Osteoblast (primary cell): Measurements from ENCODE around the gene APCDD1. TPM values are rescaled to one million over a fixed set of nuclear protein-coding genes. Genes with fewer than 3 reads are reported as not detected.
"Not testable (repeated sequence)": the region's sequence is repeated elsewhere in the genome, so short reads cannot be mapped to it uniquely, and the experiment has no call there.

ENCODE experiments used
- DNase-seq: peaks from one replicate; pipeline ENCODE4 v3.0.0; 2011; ENCODE audit warnings: low spot score, mixed read lengths; ENCODE audit not compliant: insufficient read length; ENCODE audit errors: missing footprints
- H2AFZ ChIP-seq: 2 replicates; pipeline ENCODE4 v1.6.0; 2011; ENCODE audit warnings: mild to moderate bottlenecking, low read length
- H3K27ac ChIP-seq: 2 replicates; pipeline ENCODE4 v1.5.1; 2011; ENCODE audit warnings: mild to moderate bottlenecking, low read depth, low read length, moderate library complexity
- H3K27me3 ChIP-seq: 2 replicates; pipeline ENCODE4 v1.6.0; 2012; ENCODE audit warnings: mild to moderate bottlenecking, control low read depth, inconsistent platforms, low read length, moderate library complexity; ENCODE audit not compliant: insufficient read depth
- H3K36me3 ChIP-seq: 2 replicates; pipeline ENCODE4 v1.5.1; 2011; ENCODE audit warnings: mild to moderate bottlenecking, low read length, control low read depth, moderate library complexity; ENCODE audit not compliant: insufficient read depth
- H3K4me1 ChIP-seq: 2 replicates; pipeline ENCODE4 v1.5.1; 2011; ENCODE audit warnings: mild to moderate bottlenecking, low read length, control low read depth, moderate library complexity; ENCODE audit not compliant: insufficient read depth
- H3K4me2 ChIP-seq: 2 replicates; pipeline ENCODE4 v1.6.0; 2011; ENCODE audit warnings: mild to moderate bottlenecking, low read length; ENCODE audit not compliant: insufficient read depth
- H3K4me3 ChIP-seq: fragments of 200-600 bp; sonication (generic); 3 replicates; pipeline ENCODE4 v1.5.1; 2012; ENCODE audit warnings: mild to moderate bottlenecking, low read length, inconsistent platforms; ENCODE audit not compliant: insufficient read depth
- H3K79me2 ChIP-seq: 2 replicates; pipeline ENCODE4 v1.6.0; 2012; ENCODE audit warnings: mild to moderate bottlenecking, low read length, control low read depth, inconsistent platforms; ENCODE audit not compliant: insufficient read depth
- H3K9me3 ChIP-seq: 2 replicates; pipeline ENCODE4 v1.5.1; 2011; ENCODE audit warnings: low read depth, low read length, control low read depth
- H4K20me1 ChIP-seq: 2 replicates; pipeline ENCODE4 v1.6.0; 2012; ENCODE audit warnings: mild to moderate bottlenecking, low read length, control low read depth; ENCODE audit not compliant: insufficient read depth
- CTCF ChIP-seq: IDR thresholded peaks from 2 replicates; pipeline ENCODE4 v1.5.1; 2011; ENCODE audit warnings: mild to moderate bottlenecking, low read depth, low read length, moderate library complexity; ENCODE audit errors: extremely low read depth
- total RNA-seq: library from RNA; depleted of rRNA; stranded (reverse); fragments of >200 nt; gene quantifications from 2 replicates; pipeline ENCODE4 v1.2.3, GENCODE V29; 2012

APCDD1 gene
- total RNA-seq, 1 donor: 3.3 TPM

- no peaks in the 10 kb centered on the region for H3K79me2 ChIP-seq
- DNase-seq: no peak
- no peaks in the 10 kb centered on the region for H4K20me1 ChIP-seq
- H3K27ac ChIP-seq: no peak overlapping the region
- no peaks in the 10 kb centered on the region for H3K36me3 ChIP-seq
- no peaks in the 10 kb centered on the region for H3K4me1 ChIP-seq
- peaks cover 3% of the 10 kb centered on the region for H3K9me3 ChIP-seq
- no peak for TF ChIP-seq CTCF
- H3K4me3 ChIP-seq: no peak overlapping the region
- H3K4me2 ChIP-seq: no peak overlapping the region
- no peak overlapping the region for H2AFZ ChIP-seq
- H3K27me3 ChIP-seq: peaks cover 9% of the 10 kb centered on the region
Observed at GRCh38 chr18:10504723-10505122, 50.3 kb downstream of the APCDD1 start.

DNA sequence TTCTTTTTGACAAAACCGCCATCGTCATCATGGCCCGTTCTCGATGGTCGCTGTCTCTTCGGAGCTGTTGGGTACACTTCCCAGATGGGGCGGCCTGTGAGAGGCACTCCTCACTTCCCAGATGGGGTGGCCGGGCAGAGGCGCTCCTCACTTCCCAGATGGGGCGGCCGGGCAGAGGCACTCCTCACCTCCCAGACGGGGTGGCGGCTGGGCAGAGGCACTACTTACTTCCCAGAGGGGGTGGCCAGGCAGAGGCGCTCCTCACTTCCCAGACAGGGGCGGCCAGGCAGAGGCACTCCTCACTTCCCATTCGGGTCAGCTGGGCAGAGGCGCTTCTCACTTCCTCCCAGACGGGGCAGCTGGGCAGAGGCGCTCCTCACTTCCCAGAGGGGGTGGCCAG lies 51.5 kb downstream of the APCDD1 start:
- H3K4me3 ChIP-seq, H4K20me1 ChIP-seq, H3K79me2 ChIP-seq, H3K9me3 ChIP-seq, H3K27me3 ChIP-seq, DNase-seq, H3K27ac ChIP-seq, H3K4me1 ChIP-seq, H3K36me3 ChIP-seq, H2AFZ ChIP-seq, H3K4me2 ChIP-seq: not testable (repeated sequence)

- no peak for TF ChIP-seq CTCF
- DNase-seq: no peak
- Histone ChIP-seq H3K36me3 (no peaks in the 10 kb centered on the region), H3K27ac (no peak overlapping the region), H3K4me3 (no peak overlapping the region), H3K4me1 (no peaks in the 10 kb centered on the region), H3K4me2 (no peak overlapping the region), H3K9me3 (peaks cover 3% of the 10 kb centered on the region), H3K27me3 (peaks cover 16% of the 10 kb centered on the region), H2AFZ (no peak overlapping the region), H4K20me1 (no peaks in the 10 kb centered on the region), H3K79me2 (no peaks in the 10 kb centered on the region)
Observed at GRCh38 chr18:10508591-10508990, 54.2 kb downstream of the APCDD1 start.

DNA sequence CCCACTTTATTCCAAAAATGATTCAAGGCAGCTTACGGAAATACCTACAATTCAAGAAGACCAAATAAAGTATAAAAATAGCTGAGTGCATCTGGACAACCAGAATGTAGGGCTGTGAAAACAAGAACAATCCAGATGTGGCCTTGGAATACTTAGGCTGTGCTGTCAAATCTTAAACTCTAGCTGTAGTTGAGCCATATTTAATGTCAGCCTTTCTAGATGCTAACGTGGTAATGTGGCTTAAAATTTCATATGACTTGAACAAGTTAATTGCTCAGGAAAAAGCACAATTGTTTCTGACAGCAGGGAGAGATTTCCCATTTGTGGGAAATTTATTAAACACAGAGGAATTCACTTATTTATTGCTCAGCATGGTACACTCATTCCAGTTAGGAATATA lies 56.8 kb downstream of the APCDD1 start:
- Histone ChIP-seq H3K79me2 (no peaks in the 10 kb centered on the region), H3K36me3 (no peaks in the 10 kb centered on the region)
- no peak for DNase-seq

More for the DNA sequence above, 56.8 kb downstream of the APCDD1 start:
- H4K20me1 ChIP-seq: no peaks in the 10 kb centered on the region
- peaks cover 3% of the 10 kb centered on the region for H3K9me3 ChIP-seq
- no peak overlapping the region for H2AFZ ChIP-seq
- TF ChIP-seq CTCF: no peak
- H3K4me2 ChIP-seq: no peak overlapping the region
- no peak overlapping the region for H3K4me3 ChIP-seq
- H3K27ac ChIP-seq: no peak overlapping the region
- H3K27me3 ChIP-seq: peaks cover 35% of the 10 kb centered on the region
- no peaks in the 10 kb centered on the region for H3K4me1 ChIP-seq
